Thyroid gland (tissue), 4 donors: ENCODE data around the gene ARHGAP10. TPM values are rescaled to one million over a fixed set of nuclear protein-coding genes. Genes with fewer than 3 reads are reported as not detected.

Source experiments
- DNase-seq, 2 donors: peaks; one replicate each; pipeline ENCODE4 v3.0.0-alpha.2; 2019
- H3K27ac ChIP-seq, 3 donors: fragments of 200-600 bp; sonication (generic); 1 replicate in 2 of 3; 2 replicates in 1 of 3; pipeline ENCODE4 v1.5.1; 2016 to 2019; ENCODE audit warnings: mild to moderate bottlenecking in 1 of 3, moderate library complexity in 1 of 3
- H3K27me3 ChIP-seq: fragments of 200-600 bp; sonication (generic); one replicate; pipeline ENCODE4 v1.5.1; 2019
- H3K36me3 ChIP-seq, 2 donors: fragments of 200-600 bp; sonication (generic); one replicate each; pipeline ENCODE4 v1.5.1; 2016 to 2019
- H3K4me1 ChIP-seq, 2 donors: fragments of 200-600 bp; sonication (generic); one replicate each; pipeline ENCODE4 v1.5.1; 2017 to 2019
- H3K4me3 ChIP-seq, 3 donors: fragments of 200-600 bp; sonication (generic); replicated peaks in 1 of 3; 1 replicate in 2 of 3; 2 replicates in 1 of 3; pipeline ENCODE4 v1.5.1; 2016; ENCODE audit warnings: mild to moderate bottlenecking in 1 of 3
- H3K9me3 ChIP-seq: fragments of 200-600 bp; sonication (generic); one replicate; pipeline ENCODE4 v1.5.1; 2017
- POLR2A ChIP-seq, 2 donors: fragments of 450-650 bp; IDR thresholded peaks; one replicate each; pipeline ENCODE4 v1.6.1; 2017; ENCODE audit warnings: antibody characterized with exemption in 2 of 2, mild to moderate bottlenecking in 2 of 2, moderate library complexity in 1 of 2
- WGBS, 2 donors: methylation state at CpG; one replicate each; pipeline ENCODE4 v1.1.5; 2017; 5-methylcytosine and 5-hydroxymethylcytosine counted together
- intact Hi-C: fragments of 100-400 bp; cut with DNase I; formaldehyde crosslinking; loops from one replicate; pipeline ENCODE4 v1.15.1; 2023
- total RNA-seq, 4 donors: library from RNA; depleted of rRNA; stranded (reverse); fragments of >200 nt; gene quantifications; one replicate each; pipeline ENCODE4 v1.2.3, GENCODE V29; 2016
- TF ChIP-seq, protein P1 (sequence below), 6 experiments: fragments of 200-600 bp in 3 of 6; fragments of 450-650 bp in 3 of 6; sonication (generic) in 3 of 6; IDR thresholded peaks; one replicate each; pipeline ENCODE4 v1.5.1; 2016 to 2019; ENCODE audit warnings: antibody characterized with exemption in 6 of 6, mild to moderate bottlenecking in 2 of 6, inconsistent platforms in 1 of 6, moderate library complexity in 1 of 6

The ARHGAP10 gene
- total RNA-seq, 4 donors from 2014 or later = 39.5 to 78.4 (median 42.0) TPM

DNA sequence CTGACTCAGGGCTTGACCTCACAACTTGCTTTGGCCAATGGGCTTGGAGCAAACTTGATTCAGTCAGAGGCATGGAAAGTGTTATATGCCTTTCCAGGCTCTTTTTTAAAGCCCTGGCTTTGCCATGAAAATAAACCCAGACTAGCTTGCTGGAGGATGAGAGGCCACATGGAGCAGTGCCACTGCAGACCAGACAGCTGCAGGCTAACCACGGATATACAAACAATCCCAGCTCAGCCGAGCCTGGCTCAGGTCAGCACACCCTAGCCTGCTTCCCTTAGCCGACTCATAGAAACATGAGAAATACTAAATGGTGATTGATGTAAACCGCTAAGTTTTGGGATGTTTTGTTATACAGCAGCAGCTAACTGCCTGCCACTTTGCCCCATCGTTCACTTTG lies 345.1 kb downstream of the ARHGAP10 start:
- no peak for TF ChIP-seq POLR2A (IDR thresholded peaks at IDR 0.05)
- TF ChIP-seq, protein P1, sequence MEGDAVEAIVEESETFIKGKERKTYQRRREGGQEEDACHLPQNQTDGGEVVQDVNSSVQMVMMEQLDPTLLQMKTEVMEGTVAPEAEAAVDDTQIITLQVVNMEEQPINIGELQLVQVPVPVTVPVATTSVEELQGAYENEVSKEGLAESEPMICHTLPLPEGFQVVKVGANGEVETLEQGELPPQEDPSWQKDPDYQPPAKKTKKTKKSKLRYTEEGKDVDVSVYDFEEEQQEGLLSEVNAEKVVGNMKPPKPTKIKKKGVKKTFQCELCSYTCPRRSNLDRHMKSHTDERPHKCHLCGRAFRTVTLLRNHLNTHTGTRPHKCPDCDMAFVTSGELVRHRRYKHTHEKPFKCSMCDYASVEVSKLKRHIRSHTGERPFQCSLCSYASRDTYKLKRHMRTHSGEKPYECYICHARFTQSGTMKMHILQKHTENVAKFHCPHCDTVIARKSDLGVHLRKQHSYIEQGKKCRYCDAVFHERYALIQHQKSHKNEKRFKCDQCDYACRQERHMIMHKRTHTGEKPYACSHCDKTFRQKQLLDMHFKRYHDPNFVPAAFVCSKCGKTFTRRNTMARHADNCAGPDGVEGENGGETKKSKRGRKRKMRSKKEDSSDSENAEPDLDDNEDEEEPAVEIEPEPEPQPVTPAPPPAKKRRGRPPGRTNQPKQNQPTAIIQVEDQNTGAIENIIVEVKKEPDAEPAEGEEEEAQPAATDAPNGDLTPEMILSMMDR (IDR thresholded peaks at IDR 0.05) = no peak
- Histone ChIP-seq H3K9me3 (no peaks in the 10 kb centered on the region), H3K27ac (no peak overlapping the region), H3K4me1 (no peaks in the 10 kb centered on the region), H3K27me3 (no peaks in the 10 kb centered on the region), H3K4me3 (no peak overlapping the region), H3K36me3 (peaks cover 22 to 24% of the 10 kb centered on the region in 2 donors)
- WGBS, 2 donors = 89 to 95% methylated on average over 5 of the region's 5 CpGs
- intact Hi-C loops = no loop called here
- DNase-seq = no peak

- TF ChIP-seq, protein P1 (IDR thresholded peaks at IDR 0.05) = no peak
- TF ChIP-seq POLR2A (IDR thresholded peaks at IDR 0.05) = no peak
- no peak for DNase-seq
- no peaks in the 10 kb centered on the region for H3K9me3 ChIP-seq
- 90 to 92% methylated on average over 1 of the region's 1 CpG for WGBS, 2 donors
- intact Hi-C loops = no loop called here
- no peaks in the 10 kb centered on the region for H3K27me3 ChIP-seq
- H3K4me3 ChIP-seq = no peak overlapping the region
- no peaks in the 10 kb centered on the region for H3K4me1 ChIP-seq
- H3K36me3 ChIP-seq = peaks cover 22 to 24% of the 10 kb centered on the region in 2 donors
- no peak overlapping the region for H3K27ac ChIP-seq
Observed at GRCh38 chr4:148077581-148077980, 345.7 kb downstream of the ARHGAP10 start.

- WGBS, 2 donors = 84 to 93% methylated on average over 2 of the region's 2 CpGs
- H3K4me3 ChIP-seq = no peak overlapping the region
- no peaks in the 10 kb centered on the region for H3K4me1 ChIP-seq
- DNase-seq = no peak
- H3K9me3 ChIP-seq = no peaks in the 10 kb centered on the region
- H3K36me3 ChIP-seq = peaks cover 19 to 21% of the 10 kb centered on the region in 2 donors
- H3K27me3 ChIP-seq = no peaks in the 10 kb centered on the region
- intact Hi-C loops = no loop called here
- TF ChIP-seq POLR2A (IDR thresholded peaks at IDR 0.05) = no peak
- TF ChIP-seq, protein P1 (IDR thresholded peaks at IDR 0.05) = no peak
- no peak overlapping the region for H3K27ac ChIP-seq
Observed at GRCh38 chr4:148078061-148078460, 346.2 kb downstream of the ARHGAP10 start.

DNA sequence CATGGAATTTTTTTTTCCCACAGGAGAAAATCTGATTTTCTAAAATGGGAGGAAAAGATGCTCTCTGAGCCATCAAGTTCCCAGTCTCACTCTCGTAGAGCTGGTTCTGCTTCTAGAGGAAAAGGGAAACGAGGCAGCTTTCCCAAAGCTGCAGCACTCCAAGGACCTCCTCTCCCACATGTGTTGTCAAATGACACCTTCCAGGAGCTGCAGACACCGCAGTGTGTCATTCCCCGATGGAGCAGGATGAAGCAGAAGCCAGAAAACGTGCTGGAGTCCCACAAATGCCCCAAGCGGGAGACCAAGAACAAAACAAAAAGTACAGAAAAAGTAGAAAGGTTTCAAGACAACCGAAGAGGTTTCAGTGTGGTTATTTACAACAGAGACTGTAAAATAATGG lies 348.1 kb downstream of the ARHGAP10 start:
- Histone ChIP-seq H3K4me1 (no peaks in the 10 kb centered on the region), H3K9me3 (no peaks in the 10 kb centered on the region), H3K36me3 (peaks cover 14 to 19% of the 10 kb centered on the region in 2 donors), H3K27ac (no peak overlapping the region), H3K27me3 (no peaks in the 10 kb centered on the region), H3K4me3 (no peak overlapping the region)
- TF ChIP-seq, protein P1 (IDR thresholded peaks at IDR 0.05) = no peak
- TF ChIP-seq POLR2A (IDR thresholded peaks at IDR 0.05) = no peak
- intact Hi-C loops = no loop called here
- DNase-seq = no peak
- 80 to 87% methylated on average over 7 of the region's 7 CpGs for WGBS, 2 donors

DNA sequence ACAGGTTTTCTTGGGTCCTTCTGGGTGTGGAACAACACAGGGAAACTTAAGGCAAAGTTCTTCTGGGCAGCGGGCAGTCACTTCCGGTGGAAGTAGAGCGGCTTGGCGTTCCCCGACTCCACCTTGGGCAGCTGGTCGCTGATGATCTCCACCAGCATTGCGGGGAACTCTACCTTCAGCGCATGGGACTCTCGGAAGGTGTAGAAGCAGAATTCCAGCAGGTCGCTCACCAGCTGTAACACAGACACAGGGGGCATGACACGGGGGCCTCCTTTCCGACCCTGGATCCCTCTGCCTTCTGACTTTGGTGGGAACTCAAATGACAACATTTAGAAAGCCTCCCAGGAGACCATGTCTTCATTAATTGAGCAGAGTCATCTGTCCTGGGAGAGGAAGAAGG lies 349.4 kb downstream of the ARHGAP10 start:
- TF ChIP-seq, protein P1 (IDR thresholded peaks at IDR 0.05) = no peak
- no peak for TF ChIP-seq POLR2A (IDR thresholded peaks at IDR 0.05)
- no peaks in the 10 kb centered on the region for H3K9me3 ChIP-seq
- H3K36me3 ChIP-seq = peaks cover 9 to 14% of the 10 kb centered on the region in 2 donors
- H3K27me3 ChIP-seq = no peaks in the 10 kb centered on the region
- no peak for DNase-seq
- no peaks in the 10 kb centered on the region for H3K4me1 ChIP-seq
- intact Hi-C loops = no loop called here
- 93 to 96% methylated on average over 8 to 12 of the region's 12 CpGs for WGBS, 2 donors
- H3K27ac ChIP-seq = no peak overlapping the region
- H3K4me3 ChIP-seq = no peak overlapping the region
